Stimulated activated naive B cell treated with anti-CD40 and anti-IgM and Interleukin-4, amounts not matched to agents 10 μg/mL and 1 μg/mL and 100 μg/mL, for 72 hours (primary cell): ENCODE results near the gene ELP5.

Source experiments
- ATAC-seq, 2 donors: fragments of 150-1000 bp; cut with Tn5 transposase; replicated peaks; 2 replicates each; pipeline ENCODE4 v1.10.0; 2021; ENCODE audit warnings: moderate library complexity in 1 of 2
- DNase-seq: peaks from one replicate; pipeline ENCODE4 v3.0.0; 2021
- H3K27ac Mint-ChIP-seq: one replicate; pipeline ENCODE4 v1.8.0; 2022; ENCODE audit warnings: mild to moderate bottlenecking, mixed read lengths
- H3K27me3 Mint-ChIP-seq, 2 donors: one replicate each; pipeline ENCODE4 v1.8.0; 2022; ENCODE audit warnings: mixed read lengths in 2 of 2
- H3K36me3 Mint-ChIP-seq, 2 donors: one replicate each; pipeline ENCODE4 v1.8.0; 2022; ENCODE audit warnings: mixed read lengths in 2 of 2, mild to moderate bottlenecking in 1 of 2
- H3K4me1 Mint-ChIP-seq, 2 donors: one replicate each; pipeline ENCODE4 v1.8.0; 2022; ENCODE audit warnings: mixed read lengths in 2 of 2, mild to moderate bottlenecking in 1 of 2
- H3K4me3 Mint-ChIP-seq, 2 donors: one replicate each; pipeline ENCODE4 v1.8.0; 2022; ENCODE audit warnings: mild to moderate bottlenecking in 2 of 2, mixed read lengths in 2 of 2, moderate library complexity in 1 of 2
- H3K9me3 Mint-ChIP-seq, 2 donors: one replicate each; pipeline ENCODE4 v1.8.0; 2022; ENCODE audit warnings: mixed read lengths in 2 of 2, mild to moderate bottlenecking in 1 of 2

ELP5 gene

GRCh38 chr17:7308625-7309433, 56.8 kb downstream of the ELP5 start:
- peak; percentile 26 to 28 for ATAC-seq
- DNase-seq: peak; percentile 81
- H3K36me3 Mint-ChIP-seq: peaks cover 50 to 59% of the 10 kb centered on the region in 2 donors
- no peaks in the 10 kb centered on the region for H3K27me3 Mint-ChIP-seq
- H3K4me3 Mint-ChIP-seq: peak overlapping the region; percentile 87 to 90
- peak overlapping the region; percentile 99 for H3K27ac Mint-ChIP-seq
- H3K9me3 Mint-ChIP-seq: no peaks in the 10 kb centered on the region
- H3K4me1 Mint-ChIP-seq: peaks cover 44 to 64% of the 10 kb centered on the region in 2 donors
